Lower leg skin (tissue), 3 donors: ENCODE results near the gene PARD6A.

Experiments
- CTCF ChIP-seq, 3 donors: fragments of 450-650 bp; IDR thresholded peaks; one replicate each; pipeline ENCODE4 v1.5.1; 2016; ENCODE audit warnings: antibody characterized with exemption in 3 of 3, mild to moderate bottlenecking in 3 of 3, moderate library complexity in 2 of 3
- POLR2A ChIP-seq, 2 donors: fragments of 450-650 bp; IDR thresholded peaks; one replicate each; pipeline ENCODE4 v1.6.1; 2016 to 2017; ENCODE audit warnings: antibody characterized with exemption in 2 of 2, mild to moderate bottlenecking in 1 of 2, moderate library complexity in 1 of 2

GRCh38 chr16:67694611-67695010, 33.9 kb downstream of the PARD6A start:
- TF ChIP-seq CTCF (IDR thresholded peaks at IDR 0.05) (no peak), POLR2A (IDR thresholded peaks at IDR 0.05) (no peak)
